ENCODE measurements around the gene HMGCR.

DNA sequence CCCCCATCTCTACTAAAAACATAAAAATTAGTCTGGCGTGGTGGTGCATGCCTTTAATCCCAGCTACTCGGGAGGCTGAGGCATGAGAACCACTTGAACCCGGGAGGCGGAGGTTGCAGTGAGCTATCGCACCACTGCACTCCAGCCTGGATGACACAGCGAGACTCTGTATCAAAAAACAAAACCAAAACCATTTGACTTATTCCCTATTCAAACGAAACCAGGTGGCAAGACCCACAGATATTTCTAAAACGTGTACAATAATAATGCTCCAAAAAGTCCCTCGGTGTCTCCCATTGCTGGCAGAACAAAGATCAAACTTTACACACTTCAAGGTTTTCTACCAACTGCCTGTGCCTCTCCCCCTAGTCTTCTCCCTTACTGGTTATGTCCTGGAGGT, 29.8 kb downstream of the HMGCR start:
- TF ChIP-seq POLR2AphosphoS5 (IDR thresholded peaks at IDR 0.05; ENCODE audit: borderline replicate concordance, low read depth, low read length) (no peak), FOXP2 (optimal IDR thresholded peaks at IDR 0.05; ENCODE audit: control extremely low read depth, extremely low read length, insufficient read depth) (no peak), EZH2 (IDR thresholded peaks at IDR 0.05) (no peak)
